ENCODE data around the gene SYNDIG1. TPM values are rescaled to one million over a fixed set of nuclear protein-coding genes. Genes with fewer than 3 reads are reported as not detected.

SYNDIG1 gene
- total RNA-seq, 4 donors from 2014 or later, result 8.3 to 12.4 (median 10.2) TPM

DNA sequence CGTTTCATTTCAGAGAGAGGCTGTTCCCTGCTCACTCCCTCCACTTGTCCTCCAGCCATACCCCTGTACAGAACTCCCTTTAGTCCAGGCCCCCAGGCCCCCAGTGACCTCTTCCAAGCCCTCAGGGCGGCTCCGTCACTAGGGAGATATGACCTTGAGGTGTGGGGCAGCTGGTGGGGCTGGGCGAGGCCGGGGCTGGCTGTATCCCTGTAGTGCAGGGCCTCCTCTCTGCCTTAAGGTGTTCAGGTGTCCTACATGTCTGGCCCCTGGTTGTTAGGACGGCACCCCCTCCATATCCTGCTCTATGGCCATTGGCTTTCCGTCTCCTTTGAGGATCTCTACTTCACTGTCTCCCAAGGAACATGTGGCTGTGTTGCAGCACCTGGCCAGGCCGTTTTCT lies 17.4 kb upstream of the SYNDIG1 start:
- Histone ChIP-seq H3K27me3 (no peaks in the 10 kb centered on the region), H3K9me3 (no peaks in the 10 kb centered on the region), H3K27ac (no peak overlapping the region), H3K36me3 (no peaks in the 10 kb centered on the region), H3K4me1 (no peaks in the 10 kb centered on the region), H3K4me3 (replicated peaks in 1 of 3) (no peak overlapping the region)
- DNase-seq, result no peak
- TF ChIP-seq, protein P1, sequence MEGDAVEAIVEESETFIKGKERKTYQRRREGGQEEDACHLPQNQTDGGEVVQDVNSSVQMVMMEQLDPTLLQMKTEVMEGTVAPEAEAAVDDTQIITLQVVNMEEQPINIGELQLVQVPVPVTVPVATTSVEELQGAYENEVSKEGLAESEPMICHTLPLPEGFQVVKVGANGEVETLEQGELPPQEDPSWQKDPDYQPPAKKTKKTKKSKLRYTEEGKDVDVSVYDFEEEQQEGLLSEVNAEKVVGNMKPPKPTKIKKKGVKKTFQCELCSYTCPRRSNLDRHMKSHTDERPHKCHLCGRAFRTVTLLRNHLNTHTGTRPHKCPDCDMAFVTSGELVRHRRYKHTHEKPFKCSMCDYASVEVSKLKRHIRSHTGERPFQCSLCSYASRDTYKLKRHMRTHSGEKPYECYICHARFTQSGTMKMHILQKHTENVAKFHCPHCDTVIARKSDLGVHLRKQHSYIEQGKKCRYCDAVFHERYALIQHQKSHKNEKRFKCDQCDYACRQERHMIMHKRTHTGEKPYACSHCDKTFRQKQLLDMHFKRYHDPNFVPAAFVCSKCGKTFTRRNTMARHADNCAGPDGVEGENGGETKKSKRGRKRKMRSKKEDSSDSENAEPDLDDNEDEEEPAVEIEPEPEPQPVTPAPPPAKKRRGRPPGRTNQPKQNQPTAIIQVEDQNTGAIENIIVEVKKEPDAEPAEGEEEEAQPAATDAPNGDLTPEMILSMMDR (IDR thresholded peaks at IDR 0.05), result no peak
- no peak for TF ChIP-seq POLR2A (IDR thresholded peaks at IDR 0.05)
- WGBS, 2 donors, result 86 to 88% methylated on average over 6 to 8 of the region's 8 CpGs
- intact Hi-C loops (cut with DNase I), result no loop called here

DNA sequence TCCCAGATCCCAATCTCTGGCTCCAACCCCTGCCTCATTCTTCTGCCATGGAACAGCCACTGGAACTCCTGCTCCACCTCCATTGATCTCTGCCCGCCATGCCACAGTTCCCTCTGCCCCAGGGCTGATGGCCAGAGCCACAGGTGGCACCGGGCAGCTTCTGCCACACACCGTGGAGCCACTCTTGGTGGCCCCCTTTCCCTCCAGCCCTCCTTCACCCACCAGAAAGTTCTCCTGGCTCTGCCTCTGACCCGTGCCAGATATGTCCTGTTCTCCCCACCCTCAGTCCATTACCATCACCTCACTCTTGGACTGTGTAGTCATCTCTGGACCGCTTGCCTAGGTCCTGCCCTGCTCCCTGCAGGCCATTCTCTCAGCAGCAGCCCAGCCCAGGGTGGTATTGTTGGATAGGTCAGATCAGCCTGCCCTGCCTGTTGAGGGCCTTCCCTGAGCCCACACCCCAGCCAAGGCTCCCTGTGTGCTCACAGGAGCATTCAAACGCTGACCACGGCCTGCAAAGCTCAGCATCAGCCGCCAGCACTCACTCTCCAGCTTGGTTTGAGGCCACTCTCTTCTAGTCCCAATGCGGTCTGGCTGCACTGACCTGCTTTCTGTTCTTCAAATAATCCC lies 16.8 kb upstream of the SYNDIG1 start:
- intact Hi-C loops (cut with DNase I), result no loop called here

DNA sequence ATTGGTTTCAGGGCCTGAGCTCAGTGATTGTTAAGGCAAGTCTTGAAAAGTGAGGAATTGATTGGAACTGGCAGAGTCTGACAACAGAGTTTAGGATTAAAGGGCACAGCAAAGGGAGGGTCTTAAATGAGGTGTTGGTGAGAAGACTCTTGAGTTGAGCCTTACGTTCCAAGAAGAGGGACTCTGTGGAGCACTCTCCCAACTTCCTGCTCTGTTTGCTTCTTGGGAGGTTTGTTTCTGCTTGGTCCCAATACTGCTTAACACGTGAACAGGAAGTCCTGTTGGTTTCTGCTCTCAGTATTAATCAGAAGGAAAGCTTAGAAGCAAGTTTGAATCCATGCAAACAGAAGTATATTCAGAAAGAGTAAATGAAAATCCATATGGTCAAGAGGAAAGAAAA lies 15.6 kb upstream of the SYNDIG1 start:
- no peaks in the 10 kb centered on the region for H3K27me3 ChIP-seq
- WGBS, 2 donors, result 56 to 71% methylated on average over 2 of the region's 2 CpGs
- H3K4me3 ChIP-seq (replicated peaks in 1 of 3), result no peak overlapping the region
- no peaks in the 10 kb centered on the region for H3K36me3 ChIP-seq
- no peak for TF ChIP-seq POLR2A (IDR thresholded peaks at IDR 0.05)
- TF ChIP-seq, protein P1 (IDR thresholded peaks at IDR 0.05), result no peak
- DNase-seq, result no peak
- no peaks in the 10 kb centered on the region for H3K9me3 ChIP-seq
- no peaks in the 10 kb centered on the region for H3K4me1 ChIP-seq
- no peak overlapping the region for H3K27ac ChIP-seq
- intact Hi-C loops (cut with DNase I), result no loop called here

More for the DNA sequence above, 16.8 kb upstream of the SYNDIG1 start:
- 82 to 94% methylated on average over 9 of the region's 9 CpGs for WGBS, 2 donors
- H3K27ac ChIP-seq, result no peak overlapping the region
- no peaks in the 10 kb centered on the region for H3K36me3 ChIP-seq
- no peaks in the 10 kb centered on the region for H3K27me3 ChIP-seq
- TF ChIP-seq POLR2A (IDR thresholded peaks at IDR 0.05), result no peak
- TF ChIP-seq, protein P1 (IDR thresholded peaks at IDR 0.05), result no peak
- no peak for DNase-seq
- no peaks in the 10 kb centered on the region for H3K9me3 ChIP-seq
- H3K4me1 ChIP-seq, result no peaks in the 10 kb centered on the region
- H3K4me3 ChIP-seq (replicated peaks in 1 of 3), result no peak overlapping the region

DNA sequence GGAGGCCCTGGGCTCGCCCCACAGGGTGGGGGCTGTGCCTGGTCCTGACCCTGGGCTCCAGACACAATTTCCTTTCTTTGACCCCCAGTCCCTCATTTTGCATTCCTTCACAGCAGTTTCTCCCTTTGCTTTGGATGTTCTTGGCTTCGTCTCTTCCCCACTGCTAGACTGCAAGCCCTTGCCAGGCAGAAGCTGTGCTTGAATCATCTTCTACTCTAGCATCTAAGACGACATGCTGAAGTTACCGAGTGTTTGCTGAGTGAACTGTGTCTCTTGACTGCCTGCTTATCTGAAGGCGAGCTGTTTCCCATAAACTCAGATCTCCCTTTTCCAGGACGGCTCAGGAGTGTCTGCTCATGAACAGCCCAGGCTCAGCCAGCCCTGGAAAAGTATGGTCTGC lies 14.3 kb upstream of the SYNDIG1 start:
- H3K36me3 ChIP-seq, result no peaks in the 10 kb centered on the region
- no peak overlapping the region for H3K4me3 ChIP-seq (replicated peaks in 1 of 3)
- DNase-seq, result no peak
- H3K9me3 ChIP-seq, result no peaks in the 10 kb centered on the region
- TF ChIP-seq POLR2A (IDR thresholded peaks at IDR 0.05), result no peak
- TF ChIP-seq, protein P1 (IDR thresholded peaks at IDR 0.05), result no peak
- 72 to 73% methylated on average over 6 of the region's 6 CpGs for WGBS, 2 donors
- H3K4me1 ChIP-seq, result no peaks in the 10 kb centered on the region
- no peak overlapping the region for H3K27ac ChIP-seq
- intact Hi-C loops (cut with DNase I), result no loop called here
- no peaks in the 10 kb centered on the region for H3K27me3 ChIP-seq

DNA sequence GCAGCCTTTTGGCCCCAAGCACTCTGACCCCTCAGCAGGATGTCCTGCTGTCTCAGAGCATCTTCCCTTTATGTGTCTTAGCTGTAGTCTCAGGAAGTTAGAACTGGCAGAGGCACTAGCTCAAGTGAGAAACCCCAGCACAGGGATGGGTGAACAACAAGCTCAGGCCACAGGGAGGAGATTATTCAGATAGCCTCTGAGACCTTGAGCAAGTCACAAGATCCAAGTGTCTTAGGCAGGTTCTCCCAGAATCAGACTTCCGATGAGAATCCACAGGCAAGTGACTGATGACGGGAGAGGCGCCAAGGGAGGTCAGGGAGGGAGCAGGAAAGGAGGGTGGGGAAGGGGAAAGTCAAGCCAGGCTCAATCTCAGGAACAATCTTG lies 13.0 kb upstream of the SYNDIG1 start:
- H3K4me1 ChIP-seq, result no peaks in the 10 kb centered on the region
- H3K36me3 ChIP-seq, result no peaks in the 10 kb centered on the region
- TF ChIP-seq POLR2A (IDR thresholded peaks at IDR 0.05), result no peak
- TF ChIP-seq, protein P1 (IDR thresholded peaks at IDR 0.05), result no peak
- H3K9me3 ChIP-seq, result no peaks in the 10 kb centered on the region
- 78 to 89% methylated on average over 3 of the region's 3 CpGs for WGBS, 2 donors
- no peak overlapping the region for H3K4me3 ChIP-seq (replicated peaks in 1 of 3)
- DNase-seq, result no peak
- H3K27me3 ChIP-seq, result no peaks in the 10 kb centered on the region
- no peak overlapping the region for H3K27ac ChIP-seq
- intact Hi-C loops (cut with DNase I), result no loop called here
